Measurements from ENCODE around the gene VIPR2. TPM values are rescaled to one million over a fixed set of nuclear protein-coding genes. Genes with fewer than 3 reads are reported as not detected.

VIPR2 gene
- total and polyA plus RNA-seq, 2 of the 13 experiments (the other 11 are each of a cell fraction or from before 2014, with no cell fraction given), result not detected

DNA sequence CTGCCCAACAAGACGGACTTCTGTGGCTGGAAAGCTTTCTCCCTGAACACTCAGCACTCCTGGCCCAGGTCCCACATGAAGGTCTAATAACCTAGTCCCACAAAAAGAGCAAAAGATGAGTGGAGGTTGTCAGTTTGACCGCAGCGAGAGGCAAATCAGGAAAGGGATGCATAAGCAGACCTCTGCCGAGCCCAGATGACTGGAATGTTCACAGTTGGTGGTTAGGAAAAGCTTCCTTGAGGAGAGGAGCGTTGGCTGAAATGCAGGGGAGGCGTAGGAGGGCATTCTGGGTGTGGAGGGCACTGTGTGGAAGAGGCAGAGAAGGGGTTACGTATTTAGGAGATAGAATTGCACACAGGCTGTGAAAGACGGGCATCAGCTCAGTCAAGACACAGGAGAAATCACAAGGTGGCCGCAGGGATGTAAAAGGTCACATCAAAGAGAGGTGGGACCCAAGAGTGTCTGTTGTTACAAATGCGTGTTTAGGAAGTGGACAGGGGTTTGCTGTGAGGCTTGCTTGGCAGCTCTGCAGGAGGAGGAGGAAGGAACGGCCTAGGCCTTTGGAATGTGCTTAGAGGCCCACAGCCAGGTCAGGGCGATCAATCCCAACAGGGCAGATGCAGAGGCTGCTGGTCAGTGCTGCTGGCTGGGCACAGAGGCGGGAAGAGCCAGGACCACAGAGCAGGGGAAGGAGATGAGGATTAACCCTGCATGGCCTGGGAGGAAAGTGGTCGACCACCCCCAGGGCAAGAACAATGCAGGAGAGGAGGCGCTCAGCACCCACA lies 133.5 kb downstream of the VIPR2 start (continued):
- TF ChIP-seq, protein P1, sequence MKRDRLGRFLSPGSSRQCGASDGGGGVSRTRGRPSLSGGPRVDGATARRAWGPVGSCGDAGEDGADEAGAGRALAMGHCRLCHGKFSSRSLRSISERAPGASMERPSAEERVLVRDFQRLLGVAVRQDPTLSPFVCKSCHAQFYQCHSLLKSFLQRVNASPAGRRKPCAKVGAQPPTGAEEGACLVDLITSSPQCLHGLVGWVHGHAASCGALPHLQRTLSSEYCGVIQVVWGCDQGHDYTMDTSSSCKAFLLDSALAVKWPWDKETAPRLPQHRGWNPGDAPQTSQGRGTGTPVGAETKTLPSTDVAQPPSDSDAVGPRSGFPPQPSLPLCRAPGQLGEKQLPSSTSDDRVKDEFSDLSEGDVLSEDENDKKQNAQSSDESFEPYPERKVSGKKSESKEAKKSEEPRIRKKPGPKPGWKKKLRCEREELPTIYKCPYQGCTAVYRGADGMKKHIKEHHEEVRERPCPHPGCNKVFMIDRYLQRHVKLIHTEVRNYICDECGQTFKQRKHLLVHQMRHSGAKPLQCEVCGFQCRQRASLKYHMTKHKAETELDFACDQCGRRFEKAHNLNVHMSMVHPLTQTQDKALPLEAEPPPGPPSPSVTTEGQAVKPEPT (CRISPR knock-in tag; IDR thresholded peaks at IDR 0.05; ENCODE audit: low read depth), result no peak

DNA sequence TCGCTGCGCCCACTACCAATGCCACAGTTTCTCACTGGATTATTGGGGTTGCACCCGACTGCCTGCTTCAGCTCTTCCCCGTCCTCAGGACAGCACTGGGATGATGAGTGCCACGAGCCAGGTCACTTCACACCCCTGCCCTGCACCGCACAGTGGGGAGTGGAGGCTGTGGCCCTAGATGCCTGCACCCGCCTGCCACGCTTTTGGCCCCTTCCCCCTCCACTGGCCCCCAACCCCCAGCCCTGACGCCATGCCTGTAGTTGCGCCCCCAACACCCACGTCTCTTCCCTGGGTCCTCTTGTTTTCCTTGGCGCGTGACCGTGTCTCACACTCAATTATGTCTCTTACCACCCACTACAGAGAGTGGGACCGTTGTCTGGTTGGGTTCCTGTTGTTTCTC lies 134.3 kb downstream of the VIPR2 start:
- no peak overlapping the region for H2AFZ ChIP-seq (ENCODE audit: low read length)
- FAIRE-seq (no peak), ATAC-seq (no peak), DNase-seq (ENCODE audit: low spot score) (no peak)
- WGBS (ENCODE audit: low lambda C conversion rate), result 46% methylated on average over 15 of the region's 15 CpGs
- ChIA-PET CTCF (ENCODE audit: low intra/inter-chr PET ratio, low total read pairs) (no interaction called here), POLR2A (no interaction called here)
- TF ChIP-seq NFKBIZ (CRISPR knock-in tag; IDR thresholded peaks at IDR 0.05) (no peak), ZNF670 (CRISPR knock-in tag; IDR thresholded peaks at IDR 0.05; ENCODE audit: borderline replicate concordance) (no peak), RFX1 (IDR thresholded peaks at IDR 0.05) (no peak), KDM4B (CRISPR knock-in tag; IDR thresholded peaks at IDR 0.05) (no peak), KDM3A (CRISPR knock-in tag; IDR thresholded peaks at IDR 0.05; ENCODE audit: low read depth) (no peak), ZNF33B (CRISPR knock-in tag; IDR thresholded peaks at IDR 0.05) (no peak)
- TF ChIP-seq, protein P2, sequence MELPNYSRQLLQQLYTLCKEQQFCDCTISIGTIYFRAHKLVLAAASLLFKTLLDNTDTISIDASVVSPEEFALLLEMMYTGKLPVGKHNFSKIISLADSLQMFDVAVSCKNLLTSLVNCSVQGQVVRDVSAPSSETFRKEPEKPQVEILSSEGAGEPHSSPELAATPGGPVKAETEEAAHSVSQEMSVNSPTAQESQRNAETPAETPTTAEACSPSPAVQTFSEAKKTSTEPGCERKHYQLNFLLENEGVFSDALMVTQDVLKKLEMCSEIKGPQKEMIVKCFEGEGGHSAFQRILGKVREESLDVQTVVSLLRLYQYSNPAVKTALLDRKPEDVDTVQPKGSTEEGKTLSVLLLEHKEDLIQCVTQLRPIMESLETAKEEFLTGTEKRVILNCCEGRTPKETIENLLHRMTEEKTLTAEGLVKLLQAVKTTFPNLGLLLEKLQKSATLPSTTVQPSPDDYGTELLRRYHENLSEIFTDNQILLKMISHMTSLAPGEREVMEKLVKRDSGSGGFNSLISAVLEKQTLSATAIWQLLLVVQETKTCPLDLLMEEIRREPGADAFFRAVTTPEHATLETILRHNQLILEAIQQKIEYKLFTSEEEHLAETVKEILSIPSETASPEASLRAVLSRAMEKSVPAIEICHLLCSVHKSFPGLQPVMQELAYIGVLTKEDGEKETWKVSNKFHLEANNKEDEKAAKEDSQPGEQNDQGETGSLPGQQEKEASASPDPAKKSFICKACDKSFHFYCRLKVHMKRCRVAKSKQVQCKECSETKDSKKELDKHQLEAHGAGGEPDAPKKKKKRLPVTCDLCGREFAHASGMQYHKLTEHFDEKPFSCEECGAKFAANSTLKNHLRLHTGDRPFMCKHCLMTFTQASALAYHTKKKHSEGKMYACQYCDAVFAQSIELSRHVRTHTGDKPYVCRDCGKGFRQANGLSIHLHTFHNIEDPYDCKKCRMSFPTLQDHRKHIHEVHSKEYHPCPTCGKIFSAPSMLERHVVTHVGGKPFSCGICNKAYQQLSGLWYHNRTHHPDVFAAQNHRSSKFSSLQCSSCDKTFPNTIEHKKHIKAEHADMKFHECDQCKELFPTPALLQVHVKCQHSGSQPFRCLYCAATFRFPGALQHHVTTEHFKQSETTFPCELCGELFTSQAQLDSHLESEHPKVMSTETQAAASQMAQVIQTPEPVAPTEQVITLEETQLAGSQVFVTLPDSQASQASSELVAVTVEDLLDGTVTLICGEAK (IDR thresholded peaks at IDR 0.05), result no peak
- TF ChIP-seq, protein P2 (CRISPR knock-in tag; IDR thresholded peaks at IDR 0.05), result no peak
- no peaks in the 10 kb centered on the region for H3K9me3 ChIP-seq (ENCODE audit: low read length)
- H3K36me3 ChIP-seq (replicated peaks in 1 of 2; ENCODE audit: control insufficient read depth in 1 of 2, insufficient read depth in 2 of 2, low read length in 2 of 2), result no peaks in the 10 kb centered on the region
- H4K20me1 ChIP-seq (ENCODE audit: insufficient read depth, low read length), result no peaks in the 10 kb centered on the region
- no peaks in the 10 kb centered on the region for H3K79me2 ChIP-seq (ENCODE audit: insufficient read depth, low read length)
- no peak overlapping the region for H3K4me2 ChIP-seq (ENCODE audit: low read depth, low read length)
- H3K4me3 ChIP-seq (replicated peaks in 1 of 3; ENCODE audit: insufficient read depth in 1 of 3, low read depth in 2 of 3, low read length in 3 of 3), result no peak overlapping the region
- no peak overlapping the region for H3K9ac ChIP-seq (ENCODE audit: insufficient read depth, low read depth, low read length)
- 0 out of 2 replicates have a peak, but pooled peaks cover 8% of the 10 kb centered on the region for H3K4me1 ChIP-seq (ENCODE audit: insufficient read depth, low read length)
- no TSS peak for BruUV-seq (replicated peaks)
- intact Hi-C loops (cut with micrococcal nuclease; ENCODE audit: unreplicated experiment) (no loop called here), in situ Hi-C loops (cut with HindIII; ENCODE audit: extremely low pct_ligation_motif_present, low pct_unique_long_range_greater_than_20kb) (no loop called here)
- no peak overlapping the region for H3K27ac ChIP-seq (ENCODE audit: extremely low read length, insufficient read depth, low read length)
- peaks cover 12 to 52% of the 10 kb centered on the region in 2 experiments; a peak in 4 of 5 replicates for H3K27me3 ChIP-seq (ENCODE audit: control insufficient read depth in 1 of 2, insufficient read depth in 2 of 2, low read length in 2 of 2)
